Measurements from ENCODE around the gene CHRNA3. TPM values are rescaled to one million over a fixed set of nuclear protein-coding genes. Genes with fewer than 3 reads are reported as not detected.

Gene CHRNA3
- total RNA-seq, 1 donor from 2014 or later: 3.8 TPM

DNA sequence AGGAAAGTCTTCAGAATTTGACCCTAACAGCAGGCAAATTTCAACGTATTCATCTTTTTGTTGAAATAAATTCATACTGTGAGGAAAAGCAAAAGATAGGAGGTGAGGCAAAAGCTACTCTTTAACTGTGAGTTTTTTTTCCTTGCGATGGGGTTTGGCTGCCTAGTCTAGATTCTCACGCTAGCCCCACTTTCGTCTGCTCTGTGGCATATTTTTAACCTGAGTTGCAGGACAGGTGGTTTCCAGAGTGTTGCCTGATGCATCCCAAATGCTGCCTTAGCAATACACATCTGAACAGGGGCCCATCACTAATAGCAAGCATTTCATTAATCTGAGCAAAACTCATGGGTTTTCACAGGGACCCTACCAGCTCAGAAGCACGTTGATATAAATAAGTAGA is 68.9 kb downstream of the CHRNA3 start:
- no peak for TF ChIP-seq CTCF (conservative IDR thresholded peaks at IDR 0.05)
- H3K36me3 Mint-ChIP-seq (ENCODE audit: low read depth): peaks cover 7% of the 10 kb centered on the region
- no peak for DNase-seq (ENCODE audit: low read depth, low spot score)
- H3K27me3 Mint-ChIP-seq (ENCODE audit: low read depth): no peaks in the 10 kb centered on the region
- H3K27ac Mint-ChIP-seq (ENCODE audit: unreplicated experiment): no peak overlapping the region
- H3K9me3 Mint-ChIP-seq: no peaks in the 10 kb centered on the region
- H3K4me1 Mint-ChIP-seq: no peaks in the 10 kb centered on the region
- H3K4me3 Mint-ChIP-seq: no peak overlapping the region

GRCh38 chr15:78550815-78551214 is 70.0 kb downstream of the CHRNA3 start:
- Mint-ChIP-seq H3K27ac (ENCODE audit: unreplicated experiment) (no peak overlapping the region), H3K36me3 (ENCODE audit: low read depth) (peaks cover 9% of the 10 kb centered on the region), H3K27me3 (ENCODE audit: low read depth) (no peaks in the 10 kb centered on the region), H3K4me3 (no peak overlapping the region), H3K9me3 (no peaks in the 10 kb centered on the region), H3K4me1 (no peaks in the 10 kb centered on the region)
- no peak for TF ChIP-seq CTCF (conservative IDR thresholded peaks at IDR 0.05)
- DNase-seq (ENCODE audit: low read depth, low spot score): no peak

- Mint-ChIP-seq H3K36me3 (ENCODE audit: low read depth) (peaks cover 9% of the 10 kb centered on the region), H3K9me3 (no peaks in the 10 kb centered on the region), H3K4me1 (no peaks in the 10 kb centered on the region), H3K4me3 (no peak overlapping the region), H3K27ac (ENCODE audit: unreplicated experiment) (no peak overlapping the region), H3K27me3 (ENCODE audit: low read depth) (no peaks in the 10 kb centered on the region)
- no peak for DNase-seq (ENCODE audit: low read depth, low spot score)
- TF ChIP-seq CTCF (conservative IDR thresholded peaks at IDR 0.05): no peak
Observed at GRCh38 chr15:78550194-78550593, 70.6 kb downstream of the CHRNA3 start.

Other genes starting within 250 kb of the CHRNA3 start
- 97.2 and 97.6 TPM in 2 replicates for gene IREB2, start 182.8 kb downstream of the CHRNA3 start, total RNA-seq
- gene HYKK, start 113.4 kb downstream of the CHRNA3 start, total RNA-seq: 0.86 and 1.5 TPM in 2 replicates
- gene PSMA4, start 80.6 kb downstream of the CHRNA3 start, total RNA-seq: 315 and 324 TPM in 2 replicates
- gene CHRNA5, start 55.5 kb downstream of the CHRNA3 start, total RNA-seq: 23.0 and 23.6 TPM in 2 replicates
- gene CHRNB4, start 20.2 kb upstream of the CHRNA3 start, total RNA-seq: 3.9 and 4.1 TPM in 2 replicates
- 62.9 and 68.2 TPM in 2 replicates for gene ADAMTS7, start 190.5 kb upstream of the CHRNA3 start, total RNA-seq

Data from neural crest cell (in vitro differentiated cells).